Neural progenitor cell (in vitro differentiated cells): Measurements from ENCODE around the gene CCDC61. TPM values are rescaled to one million over a fixed set of nuclear protein-coding genes. Genes with fewer than 3 reads are reported as not detected.

Source experiments
- DNase-seq: peaks from one replicate; pipeline ENCODE4 v3.0.0-alpha.2; 2016; ENCODE audit warnings: low spot score
- H2AFZ ChIP-seq: fragments of 200-600 bp; sonication (generic); replicated peaks from 2 replicates; pipeline ENCODE4 v1.6.1; 2016; ENCODE audit warnings: antibody characterized with exemption
- H3F3A ChIP-seq: fragments of 200-600 bp; sonication (generic); 2 replicates; pipeline ENCODE4 v1.6.1; 2016; ENCODE audit warnings: antibody characterized with exemption, low read depth
- H3K27ac ChIP-seq: fragments of 200-600 bp; sonication (generic); 2 replicates; pipeline ENCODE4 v1.5.1; 2016; ENCODE audit warnings: mild to moderate bottlenecking
- H3K27me3 ChIP-seq: fragments of 200-600 bp; sonication (generic); 2 replicates; pipeline ENCODE4 v1.6.1; 2016; ENCODE audit warnings: mild to moderate bottlenecking, moderate library complexity
- H3K36me3 ChIP-seq: fragments of 200-600 bp; sonication (generic); 2 replicates; pipeline ENCODE4 v1.5.1; 2016
- H3K4me1 ChIP-seq: fragments of 200-600 bp; sonication (generic); 2 replicates; pipeline ENCODE4 v1.6.1; 2016; ENCODE audit warnings: mixed run types
- H3K4me2 ChIP-seq: fragments of 200-600 bp; sonication (generic); 2 replicates; pipeline ENCODE4 v1.6.1; 2016
- H3K4me3 ChIP-seq: fragments of 200-600 bp; sonication (generic); 2 replicates; pipeline ENCODE4 v1.5.1; 2016
- H3K79me2 ChIP-seq: fragments of 200-600 bp; sonication (generic); 2 replicates; pipeline ENCODE4 v1.6.1; 2016; ENCODE audit warnings: low read depth
- H3K9ac ChIP-seq: fragments of 200-600 bp; sonication (generic); 2 replicates; pipeline ENCODE4 v1.6.1; 2016
- H3K9me3 ChIP-seq: fragments of 200-600 bp; sonication (generic); 2 replicates; pipeline ENCODE4 v1.5.1; 2016; ENCODE audit warnings: low read depth
- H4K20me1 ChIP-seq: fragments of 200-600 bp; sonication (generic); 2 replicates; pipeline ENCODE4 v1.6.1; 2016; ENCODE audit warnings: low read depth
- H3K27ac Mint-ChIP-seq: 3 replicates; pipeline ENCODE4 v1.8.0; 2021; ENCODE audit warnings: mixed read lengths
- H3K27me3 Mint-ChIP-seq: 2 replicates; pipeline ENCODE4 v1.8.0; 2022; ENCODE audit warnings: low read depth, mild to moderate bottlenecking, inconsistent platforms, moderate library complexity, mixed read lengths; ENCODE audit not compliant: insufficient read depth
- H3K36me3 Mint-ChIP-seq: 3 replicates; pipeline ENCODE4 v1.8.0; 2021; ENCODE audit warnings: mixed read lengths
- H3K4me1 Mint-ChIP-seq: 3 replicates; pipeline ENCODE4 v1.8.0; 2021; ENCODE audit warnings: mixed read lengths
- H3K4me3 Mint-ChIP-seq: 3 replicates; pipeline ENCODE4 v1.8.0; 2021; ENCODE audit warnings: mild to moderate bottlenecking, moderate library complexity, mixed read lengths
- H3K9me3 Mint-ChIP-seq: 3 replicates; pipeline ENCODE4 v1.8.0; 2020; ENCODE audit warnings: mixed read lengths
- CTCF ChIP-seq: fragments of 200-600 bp; sonication (generic); IDR thresholded peaks from 2 replicates; pipeline ENCODE4 v1.5.1; 2017; ENCODE audit warnings: antibody characterized with exemption, mild to moderate bottlenecking
- EZH2 ChIP-seq: fragments of 200-600 bp; sonication (generic); IDR thresholded peaks from 2 replicates; pipeline ENCODE4 v1.6.1; 2017; ENCODE audit warnings: antibody characterized with exemption, mild to moderate bottlenecking, moderate library complexity
- EZH2phosphoT487 ChIP-seq: fragments of 200-600 bp; sonication (generic); IDR thresholded peaks from 2 replicates; pipeline ENCODE4 v1.6.1; 2017; ENCODE audit warnings: antibody characterized with exemption
- total RNA-seq: library from RNA; depleted of rRNA; stranded (reverse); fragments of >200 nt; gene quantifications from 2 replicates; pipeline ENCODE4 v1.2.3, GENCODE V29; 2015; ENCODE audit warnings: low replicate concordance

The CCDC61 gene
- total RNA-seq, result 5.7 and 11.6 TPM in 2 replicates

- peak within 1 kb of the TSS; percentile 93 for H3K4me2 ChIP-seq
- peaks cover 16% of the 10 kb centered on the region for H3F3A ChIP-seq
- no peaks in the 10 kb centered on the region for H3K9me3 Mint-ChIP-seq
- peaks cover 5% of the 10 kb centered on the region for H3K4me1 ChIP-seq
- H3K79me2 ChIP-seq, result peaks cover 14% of the 10 kb centered on the region
- no peak within 1 kb of the TSS for H3K27ac ChIP-seq
- H4K20me1 ChIP-seq, result peaks cover under 1% of the 10 kb centered on the region
- no peak within 1 kb of the TSS for H3K27ac Mint-ChIP-seq
- no peaks in the 10 kb centered on the region for H3K36me3 Mint-ChIP-seq
- H3K9ac ChIP-seq, result peak within 1 kb of the TSS; percentile 35
- H3K27me3 Mint-ChIP-seq, result peaks cover 7% of the 10 kb centered on the region
- H3K4me3 Mint-ChIP-seq, result no peak within 1 kb of the TSS
- TF ChIP-seq EZH2, result no peak
- TF ChIP-seq CTCF, result no peak
- TF ChIP-seq EZH2phosphoT487, result no peak
- H3K27me3 ChIP-seq, result peaks cover 4% of the 10 kb centered on the region
- no peaks in the 10 kb centered on the region for H3K36me3 ChIP-seq
- no peaks in the 10 kb centered on the region for H3K9me3 ChIP-seq
- H3K4me3 ChIP-seq, result peak within 1 kb of the TSS; percentile 75
- H3K4me1 Mint-ChIP-seq, result peaks cover 24% of the 10 kb centered on the region
- DNase-seq, result peak; percentile 100
- H2AFZ ChIP-seq, result peak within 1 kb of the TSS; percentile 45
These were observed at the start of gene CCDC61 for GRCh38 chr19:45994998-45995714. Gene CCDC61 (plus strand): TSS chr19:45995467. CDS start chr19:46003019, 7,552 bp downstream.

GRCh38 chr19:45947926-45948325, 47.3 kb upstream of the CCDC61 start:
- H2AFZ ChIP-seq, result no peak overlapping the region
- H3K27me3 ChIP-seq, result no peaks in the 10 kb centered on the region
- no peaks in the 10 kb centered on the region for H3K36me3 ChIP-seq
- H3K4me2 ChIP-seq, result no peak overlapping the region
- peaks cover 17% of the 10 kb centered on the region for H4K20me1 ChIP-seq
- no peaks in the 10 kb centered on the region for H3K79me2 ChIP-seq
- TF ChIP-seq EZH2phosphoT487, result no peak
- TF ChIP-seq EZH2, result no peak
- TF ChIP-seq CTCF, result no peak
- no peak overlapping the region for H3K27ac Mint-ChIP-seq
- H3K27me3 Mint-ChIP-seq, result no peaks in the 10 kb centered on the region
- H3K4me1 ChIP-seq, result no peaks in the 10 kb centered on the region
- H3K4me3 Mint-ChIP-seq, result no peak overlapping the region
- H3K4me3 ChIP-seq, result no peak overlapping the region
- H3K4me1 Mint-ChIP-seq, result peaks cover 11% of the 10 kb centered on the region
- no peak overlapping the region for H3K9ac ChIP-seq
- no peaks in the 10 kb centered on the region for H3K9me3 Mint-ChIP-seq
- H3K27ac ChIP-seq, result no peak overlapping the region
- DNase-seq, result no peak
- H3F3A ChIP-seq, result peaks cover 13% of the 10 kb centered on the region
- no peaks in the 10 kb centered on the region for H3K9me3 ChIP-seq
- peaks cover 27% of the 10 kb centered on the region for H3K36me3 Mint-ChIP-seq

GRCh38 chr19:45952341-45952685, 43.0 kb upstream of the CCDC61 start:
- Histone ChIP-seq H3F3A (peaks cover 23% of the 10 kb centered on the region), H3K36me3 (no peaks in the 10 kb centered on the region), H4K20me1 (peaks cover 20% of the 10 kb centered on the region), H3K4me3 (peak overlapping the region; percentile 61), H2AFZ (no peak overlapping the region), H3K9me3 (no peaks in the 10 kb centered on the region), H3K9ac (no peak overlapping the region), H3K27me3 (no peaks in the 10 kb centered on the region), H3K27ac (no peak overlapping the region), H3K4me2 (peak overlapping the region; percentile 96), H3K4me1 (peaks cover 9% of the 10 kb centered on the region), H3K79me2 (no peaks in the 10 kb centered on the region)
- no peak for TF ChIP-seq EZH2
- H3K27me3 Mint-ChIP-seq, result peaks cover 2% of the 10 kb centered on the region
- DNase-seq, result no peak
- no peak overlapping the region for H3K27ac Mint-ChIP-seq
- no peaks in the 10 kb centered on the region for H3K9me3 Mint-ChIP-seq
- peak overlapping the region; percentile 61 for H3K4me3 Mint-ChIP-seq
- H3K36me3 Mint-ChIP-seq, result peaks cover 21% of the 10 kb centered on the region
- peaks cover 46% of the 10 kb centered on the region for H3K4me1 Mint-ChIP-seq
